HG02852 (cell line): ENCODE results near the gene ADARB1.
"Not testable (repeated sequence)": the region's sequence is repeated elsewhere in the genome, so short reads cannot be mapped to it uniquely, and the experiment has no call there.

Experiments
- ATAC-seq: cut with Tn5 transposase; IDR thresholded peaks from one replicate; pipeline ENCODE4 v1.9.1; 2021; ENCODE audit warnings: mild to moderate bottlenecking, moderate library complexity; ENCODE audit not compliant: unreplicated experiment

ADARB1 gene

GRCh38 chr21:45074048-45074817 lies at the start of gene ADARB1:
Gene ADARB1, plus strand, starts transcription at chr21:45074580. Its CDS starts 97,077 bp downstream, at chr21:45171657.
- peak; percentile 59 for ATAC-seq

DNA sequence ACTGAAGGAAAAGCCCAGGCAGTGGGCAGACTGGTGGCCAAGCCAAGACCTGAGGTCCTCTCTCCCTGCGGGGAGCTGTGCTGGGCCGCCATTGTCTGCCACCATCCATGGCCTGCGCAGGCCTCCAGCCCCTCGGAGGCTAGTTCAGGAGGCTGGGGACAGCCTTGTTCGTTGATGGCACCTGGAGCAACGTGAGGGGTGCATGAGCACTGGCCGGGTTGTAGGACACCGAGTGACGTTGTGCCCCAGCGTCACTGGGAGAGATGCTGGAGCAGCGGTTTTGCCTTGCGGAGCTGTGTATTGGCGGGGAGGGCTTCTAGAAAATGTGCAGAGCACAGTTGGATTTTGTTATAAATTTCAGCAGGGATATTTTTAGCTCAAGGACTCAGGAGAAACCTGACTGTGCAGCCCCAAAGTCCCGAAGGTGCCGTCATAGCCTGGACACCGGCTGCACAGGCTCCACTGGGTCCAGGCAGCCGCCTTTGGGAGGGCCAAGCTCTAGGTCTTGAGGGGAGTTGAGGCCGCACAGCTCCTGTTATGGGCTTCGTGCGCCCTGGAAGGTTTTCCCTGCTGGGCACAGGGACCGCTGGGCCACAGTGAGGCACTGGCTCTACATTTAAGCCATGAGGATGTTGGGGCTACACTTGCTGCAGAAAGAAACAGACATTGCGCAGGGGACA lies 48.2 kb upstream of the ADARB1 start:
- no peak for ATAC-seq

DNA sequence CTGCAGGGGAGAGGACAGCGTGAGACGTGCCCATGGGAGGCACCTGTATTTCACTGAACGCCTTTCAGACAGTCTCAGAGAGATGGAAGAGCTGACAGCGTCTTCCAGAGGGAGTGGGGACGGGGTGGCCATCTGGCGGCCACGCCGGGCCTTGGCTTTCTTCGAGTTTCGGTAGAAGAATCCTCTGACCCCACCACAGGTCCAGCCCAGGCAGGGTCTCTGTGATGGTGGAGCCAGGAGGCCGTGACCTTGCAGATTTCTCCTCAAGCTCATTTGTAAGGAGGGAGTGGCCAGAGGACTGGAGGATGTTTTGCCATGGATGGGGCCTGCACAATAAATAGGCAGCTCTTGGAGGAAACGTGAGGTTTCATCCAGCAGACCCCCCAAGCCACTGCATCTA lies 47.6 kb upstream of the ADARB1 start:
- ATAC-seq, result no peak

- ATAC-seq, result no peak
These were observed 46.9 kb upstream of the ADARB1 start for GRCh38 chr21:45027241-45028196.

DNA sequence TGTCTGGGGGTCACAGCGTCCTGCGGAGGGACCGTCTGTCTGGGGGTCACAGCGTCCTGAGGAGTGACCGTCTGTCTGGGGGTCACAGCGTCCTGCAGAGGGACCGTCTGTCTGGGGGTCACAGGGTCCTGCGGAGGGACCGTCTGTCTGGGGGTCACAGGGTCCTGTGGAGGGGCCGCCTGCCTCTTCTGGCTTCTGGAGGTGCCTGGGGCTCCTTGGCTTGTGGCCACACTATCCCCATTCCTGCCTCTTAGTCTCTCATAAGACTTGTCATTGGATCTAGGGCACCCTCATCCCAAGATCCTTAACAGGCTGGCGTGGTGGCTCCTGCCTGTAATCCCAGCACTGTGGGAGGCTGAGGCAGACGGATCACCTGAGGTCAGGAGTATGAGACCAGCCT lies 45.7 kb upstream of the ADARB1 start:
- not testable (repeated sequence) for ATAC-seq

- no peak for ATAC-seq
These were observed 45.0 kb upstream of the ADARB1 start for GRCh38 chr21:45029298-45029947.

GRCh38 chr21:45029948-45030681 lies 44.3 kb upstream of the ADARB1 start:
- ATAC-seq, result no peak

DNA sequence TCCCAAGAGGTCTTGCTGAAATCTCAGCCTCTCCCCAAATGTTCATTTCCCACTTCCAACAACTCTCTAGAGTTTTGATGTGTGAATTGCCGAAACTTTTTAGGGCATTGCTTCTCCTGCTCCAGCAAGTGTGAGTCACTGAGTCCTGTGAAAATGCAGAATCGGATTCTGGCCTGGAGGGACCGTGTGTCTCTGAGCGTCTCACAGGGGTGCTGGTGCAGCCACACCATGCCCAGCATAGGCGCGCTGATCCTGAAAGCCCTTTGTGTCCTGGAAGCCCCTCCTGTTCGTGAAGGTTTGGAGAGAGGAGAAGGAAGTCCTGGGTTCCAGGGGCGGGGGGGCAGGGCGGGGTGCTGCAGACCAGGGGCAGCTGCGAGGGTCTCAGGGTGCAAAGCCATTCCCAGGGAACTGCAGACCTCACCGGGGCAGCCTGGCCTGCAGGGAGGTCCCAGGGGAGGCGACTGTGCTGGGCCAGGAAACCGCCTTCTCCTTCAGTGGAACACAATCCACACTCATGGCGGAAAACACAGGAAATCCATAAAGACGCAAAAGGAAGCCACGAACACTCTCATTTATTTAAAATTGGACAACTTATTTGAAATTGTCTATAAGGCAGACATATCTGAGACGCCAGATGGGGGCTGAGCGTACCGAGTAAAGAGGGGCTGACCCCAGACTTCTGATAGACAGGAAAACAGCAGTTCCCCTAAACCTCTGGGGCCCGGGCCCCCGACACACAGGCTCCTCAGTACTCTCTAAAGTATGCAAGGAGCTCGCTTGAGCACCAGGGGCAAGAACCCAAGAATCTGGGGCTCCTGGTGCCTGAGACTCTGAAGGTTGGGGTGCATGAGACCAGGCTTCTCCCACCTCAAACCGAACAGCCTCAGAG lies 43.5 kb upstream of the ADARB1 start:
- ATAC-seq, result no peak

DNA sequence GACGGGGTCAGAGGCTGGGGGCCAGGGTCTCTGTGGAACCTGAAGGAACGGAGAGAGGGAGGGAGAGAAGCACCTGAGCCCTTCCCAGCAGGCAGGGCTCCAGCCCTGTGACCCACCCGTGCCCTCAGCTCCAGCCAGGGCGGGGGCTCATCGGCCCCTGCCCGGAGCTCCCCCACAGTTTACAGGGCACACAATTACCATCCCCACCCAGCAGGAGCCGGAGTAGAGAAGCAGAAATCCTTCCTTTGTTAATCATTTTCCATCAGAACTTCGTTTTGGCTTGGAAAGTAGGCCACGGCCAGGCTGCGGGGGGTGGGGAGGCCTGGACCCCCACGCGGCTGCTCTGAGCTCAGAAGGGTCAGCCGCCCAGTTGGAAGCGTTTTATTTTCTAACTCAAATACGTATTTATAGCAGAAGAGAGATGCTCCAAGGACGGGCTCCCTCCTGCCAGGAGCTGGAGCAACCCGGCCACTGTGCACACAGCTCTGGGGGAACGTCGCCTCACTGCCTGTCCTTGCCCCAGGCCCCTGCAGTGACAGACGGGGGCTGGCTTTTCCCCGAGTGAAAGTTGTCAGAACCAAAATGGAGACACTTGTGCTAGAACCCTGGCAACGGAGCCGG lies 42.7 kb upstream of the ADARB1 start:
- ATAC-seq, result no peak

DNA sequence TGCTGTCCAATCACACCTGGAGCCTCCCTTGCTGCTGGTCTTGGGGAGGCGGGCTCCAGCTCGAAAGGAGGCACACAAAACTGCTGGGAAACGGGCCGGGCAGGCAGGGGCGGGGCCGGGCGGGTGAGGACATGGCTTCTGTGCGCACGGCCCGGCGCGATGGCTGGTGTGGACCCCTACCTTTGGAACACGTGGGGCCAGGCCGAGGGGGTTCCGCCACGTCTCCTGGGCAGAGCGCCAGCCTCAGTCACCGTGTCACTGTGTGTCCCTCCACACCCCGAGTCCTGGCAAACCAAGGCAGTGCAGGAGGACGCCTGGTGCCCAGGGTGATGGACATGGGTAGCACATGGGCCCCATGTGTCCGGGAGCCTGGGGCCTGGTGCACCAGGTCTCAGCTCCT lies 42.0 kb upstream of the ADARB1 start:
- ATAC-seq, result no peak

- no peak for ATAC-seq
These were observed 41.2 kb upstream of the ADARB1 start for GRCh38 chr21:45032977-45033710.

GRCh38 chr21:45033791-45034555 lies 40.4 kb upstream of the ADARB1 start:
- no peak for ATAC-seq

DNA sequence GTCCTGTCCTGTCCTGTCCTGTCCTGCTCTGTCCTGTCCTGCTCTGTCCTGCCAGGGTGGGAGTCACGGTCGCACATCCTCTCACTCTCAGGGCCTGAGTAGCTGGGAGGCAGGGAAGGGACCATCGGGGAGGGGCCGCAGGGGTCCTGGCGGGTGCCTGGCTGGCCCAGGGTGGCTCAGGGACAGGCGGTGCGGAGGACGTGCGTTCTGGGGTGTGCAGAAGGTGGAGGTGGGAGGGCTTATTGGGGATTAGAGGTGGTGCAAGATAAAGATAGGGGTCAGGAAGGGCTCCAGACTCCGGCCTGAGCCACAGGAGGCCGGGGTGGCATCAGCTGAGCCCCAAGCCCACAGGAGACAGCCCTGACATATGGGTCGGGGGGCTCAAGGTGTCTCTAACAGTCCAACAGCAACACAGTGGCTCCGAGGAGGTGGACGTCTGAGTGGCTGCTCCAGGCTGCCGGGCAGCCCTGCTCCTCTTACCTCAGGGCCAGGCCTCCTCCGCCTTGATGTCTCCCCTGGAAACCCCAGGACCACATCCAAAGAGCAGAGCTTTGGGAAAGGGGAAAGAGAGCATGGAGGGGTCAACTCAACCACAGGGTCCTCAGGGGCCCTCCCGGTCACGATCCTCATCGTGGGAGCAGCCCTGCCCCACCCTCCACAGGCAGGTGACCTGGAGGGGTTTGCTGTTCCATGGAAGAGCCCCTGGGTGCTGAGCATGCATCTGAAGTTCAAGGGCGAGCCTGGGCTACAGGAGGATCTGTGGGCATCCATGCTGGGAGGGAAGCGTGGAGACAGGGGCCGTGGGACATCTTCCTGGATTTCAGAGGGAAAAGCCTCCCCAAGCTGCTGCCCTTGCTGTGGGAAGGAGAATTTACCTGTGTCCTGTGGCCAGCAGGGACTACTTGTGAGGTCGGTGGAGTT lies 39.6 kb upstream of the ADARB1 start:
- ATAC-seq, result no peak

DNA sequence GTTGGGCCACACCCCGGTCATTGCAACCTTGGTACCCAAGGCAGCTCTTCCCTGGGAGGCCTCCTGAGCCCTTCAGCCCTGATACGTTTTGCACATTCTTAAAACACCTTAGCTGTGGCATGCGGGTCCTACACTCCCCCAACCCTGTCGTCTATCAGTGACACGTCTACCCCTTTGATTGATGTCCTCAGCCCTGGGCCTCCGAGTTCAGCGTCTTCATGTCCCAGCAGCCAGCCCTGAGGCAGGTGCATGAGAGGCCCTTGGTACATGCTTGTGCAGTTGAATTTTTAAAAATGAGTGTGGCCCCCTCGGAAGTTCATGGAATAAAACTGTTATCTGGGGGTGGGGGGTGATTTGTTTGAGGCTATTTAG lies 38.9 kb upstream of the ADARB1 start:
- ATAC-seq, result no peak

DNA sequence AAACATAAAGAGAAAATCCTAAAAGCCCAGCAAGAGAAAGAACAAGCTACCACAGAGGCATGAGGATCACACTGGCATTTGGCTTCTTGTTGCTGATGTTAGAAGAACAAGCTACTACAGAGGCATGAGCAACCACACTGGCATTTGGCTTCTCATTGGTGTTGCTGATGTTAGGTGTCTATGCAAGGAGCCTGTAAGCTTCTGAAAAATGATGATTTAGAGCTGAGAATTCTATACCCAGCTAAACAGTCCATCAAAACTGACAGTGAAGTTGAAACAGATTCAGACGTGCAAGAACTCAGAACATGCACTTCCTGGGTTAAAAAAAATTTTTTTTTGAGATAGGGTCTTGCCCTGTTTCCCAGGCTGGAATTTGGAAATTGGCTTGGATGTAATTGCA lies 37.8 kb upstream of the ADARB1 start:
- ATAC-seq, result no peak

- no peak for ATAC-seq
These were observed 36.4 kb upstream of the ADARB1 start for GRCh38 chr21:45037986-45038385.
